AG08396 (cell line): ENCODE data around the gene NLRP12.
"Not testable (repeated sequence)": the region's sequence is repeated elsewhere in the genome, so short reads cannot be mapped to it uniquely, and the experiment has no call there.

Experiments used
- DNase-seq: peaks from one replicate; pipeline ENCODE4 v3.0.0; 2012; ENCODE audit warnings: low spot score, mixed read lengths

The NLRP12 gene, protein sequence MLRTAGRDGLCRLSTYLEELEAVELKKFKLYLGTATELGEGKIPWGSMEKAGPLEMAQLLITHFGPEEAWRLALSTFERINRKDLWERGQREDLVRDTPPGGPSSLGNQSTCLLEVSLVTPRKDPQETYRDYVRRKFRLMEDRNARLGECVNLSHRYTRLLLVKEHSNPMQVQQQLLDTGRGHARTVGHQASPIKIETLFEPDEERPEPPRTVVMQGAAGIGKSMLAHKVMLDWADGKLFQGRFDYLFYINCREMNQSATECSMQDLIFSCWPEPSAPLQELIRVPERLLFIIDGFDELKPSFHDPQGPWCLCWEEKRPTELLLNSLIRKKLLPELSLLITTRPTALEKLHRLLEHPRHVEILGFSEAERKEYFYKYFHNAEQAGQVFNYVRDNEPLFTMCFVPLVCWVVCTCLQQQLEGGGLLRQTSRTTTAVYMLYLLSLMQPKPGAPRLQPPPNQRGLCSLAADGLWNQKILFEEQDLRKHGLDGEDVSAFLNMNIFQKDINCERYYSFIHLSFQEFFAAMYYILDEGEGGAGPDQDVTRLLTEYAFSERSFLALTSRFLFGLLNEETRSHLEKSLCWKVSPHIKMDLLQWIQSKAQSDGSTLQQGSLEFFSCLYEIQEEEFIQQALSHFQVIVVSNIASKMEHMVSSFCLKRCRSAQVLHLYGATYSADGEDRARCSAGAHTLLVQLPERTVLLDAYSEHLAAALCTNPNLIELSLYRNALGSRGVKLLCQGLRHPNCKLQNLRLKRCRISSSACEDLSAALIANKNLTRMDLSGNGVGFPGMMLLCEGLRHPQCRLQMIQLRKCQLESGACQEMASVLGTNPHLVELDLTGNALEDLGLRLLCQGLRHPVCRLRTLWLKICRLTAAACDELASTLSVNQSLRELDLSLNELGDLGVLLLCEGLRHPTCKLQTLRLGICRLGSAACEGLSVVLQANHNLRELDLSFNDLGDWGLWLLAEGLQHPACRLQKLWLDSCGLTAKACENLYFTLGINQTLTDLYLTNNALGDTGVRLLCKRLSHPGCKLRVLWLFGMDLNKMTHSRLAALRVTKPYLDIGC

GRCh38 chr19:53824134-53824611 is at the start of gene NLRP12:
TSS of gene NLRP12 (minus strand) at chr19:53824314. CDS start at chr19:53824174, 140 bp downstream.
- no peak for DNase-seq

GRCh38 chr19:53872762-53873161 is 48.6 kb upstream of the NLRP12 start:
- DNase-seq = peak; percentile 3

GRCh38 chr19:53871454-53871853 is 47.3 kb upstream of the NLRP12 start:
- DNase-seq = peak; percentile 5

- DNase-seq = peak; percentile 17
Measured at GRCh38 chr19:53870485-53870844, 46.4 kb upstream of the NLRP12 start.

DNA sequence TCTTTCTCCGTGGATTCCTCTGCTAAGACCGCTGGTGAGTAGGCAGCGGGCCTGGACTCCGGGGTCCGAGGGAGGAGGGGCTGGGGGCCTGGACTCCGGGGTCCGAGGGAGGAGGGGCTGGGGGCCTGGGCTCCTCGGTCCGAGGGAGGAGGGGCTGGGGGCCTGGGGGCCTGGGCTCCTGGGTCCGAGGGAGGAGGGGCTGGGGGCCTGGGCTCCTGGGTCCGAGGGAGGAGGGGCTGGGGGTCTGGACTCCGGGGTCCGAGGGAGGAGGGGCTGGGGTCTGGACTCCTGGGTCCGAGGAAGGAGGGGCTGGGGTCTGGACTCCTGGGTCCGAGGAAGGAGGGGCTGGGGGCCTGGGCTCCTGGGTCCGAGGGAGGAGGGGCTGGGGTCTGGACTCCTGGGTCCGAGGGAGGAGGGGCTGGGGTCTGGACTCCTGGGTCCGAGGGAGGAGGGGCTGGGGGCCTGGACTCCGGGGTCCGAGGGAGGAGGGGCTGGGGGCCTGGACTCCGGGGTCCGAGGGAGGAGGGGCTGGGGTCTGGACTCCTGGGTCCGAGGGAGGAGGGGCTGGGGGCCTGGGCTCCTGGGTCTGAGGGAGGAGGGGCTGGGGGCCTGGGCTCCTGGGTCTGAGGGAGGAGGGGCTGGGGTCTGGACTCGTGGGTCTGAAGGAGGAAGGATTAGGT is 45.8 kb upstream of the NLRP12 start:
- DNase-seq = not testable (repeated sequence)

GRCh38 chr19:53868892-53869804 is 45.0 kb upstream of the NLRP12 start:
- peak; percentile 91 for DNase-seq

DNA sequence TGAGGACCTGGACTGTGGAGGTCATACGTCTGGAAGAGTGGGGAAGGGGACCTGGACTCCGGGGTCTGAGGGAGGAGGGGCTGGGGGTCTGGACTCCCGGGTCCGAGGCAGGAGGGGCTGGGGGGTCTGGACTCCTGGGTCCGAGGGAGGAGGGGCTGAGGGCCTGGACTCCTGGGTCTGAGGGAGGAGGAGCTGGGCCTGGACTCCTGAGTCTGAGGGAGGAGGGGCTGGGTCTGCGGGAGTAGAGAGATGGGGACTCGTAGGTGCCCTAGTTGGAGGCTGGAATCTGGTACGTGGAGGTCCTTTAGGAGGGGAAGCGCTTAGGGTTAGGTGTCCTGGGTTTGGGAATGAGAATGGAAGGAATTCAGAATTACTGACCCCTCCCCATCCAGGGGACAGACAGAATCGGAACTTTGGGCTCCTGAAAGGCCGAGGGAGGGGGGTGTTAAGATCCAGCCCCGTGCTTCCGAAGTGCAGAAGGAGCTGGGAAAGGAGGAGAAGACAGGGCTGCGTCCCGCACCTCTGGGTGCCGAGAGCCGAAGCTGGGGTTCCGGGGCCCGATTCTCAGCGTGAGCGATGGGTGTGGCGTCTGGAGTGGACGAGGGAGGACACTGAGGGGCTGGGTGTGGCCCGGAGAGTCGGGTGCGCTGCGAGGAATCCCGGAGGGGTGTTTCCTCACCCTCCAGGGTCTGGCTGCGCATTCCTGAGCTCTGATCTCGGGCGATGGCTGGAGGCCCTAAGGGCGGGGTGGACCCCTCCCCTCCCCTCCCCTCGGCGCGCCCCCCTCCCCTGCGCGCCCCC is 44.2 kb upstream of the NLRP12 start:
- peak; percentile 84 for DNase-seq

DNA sequence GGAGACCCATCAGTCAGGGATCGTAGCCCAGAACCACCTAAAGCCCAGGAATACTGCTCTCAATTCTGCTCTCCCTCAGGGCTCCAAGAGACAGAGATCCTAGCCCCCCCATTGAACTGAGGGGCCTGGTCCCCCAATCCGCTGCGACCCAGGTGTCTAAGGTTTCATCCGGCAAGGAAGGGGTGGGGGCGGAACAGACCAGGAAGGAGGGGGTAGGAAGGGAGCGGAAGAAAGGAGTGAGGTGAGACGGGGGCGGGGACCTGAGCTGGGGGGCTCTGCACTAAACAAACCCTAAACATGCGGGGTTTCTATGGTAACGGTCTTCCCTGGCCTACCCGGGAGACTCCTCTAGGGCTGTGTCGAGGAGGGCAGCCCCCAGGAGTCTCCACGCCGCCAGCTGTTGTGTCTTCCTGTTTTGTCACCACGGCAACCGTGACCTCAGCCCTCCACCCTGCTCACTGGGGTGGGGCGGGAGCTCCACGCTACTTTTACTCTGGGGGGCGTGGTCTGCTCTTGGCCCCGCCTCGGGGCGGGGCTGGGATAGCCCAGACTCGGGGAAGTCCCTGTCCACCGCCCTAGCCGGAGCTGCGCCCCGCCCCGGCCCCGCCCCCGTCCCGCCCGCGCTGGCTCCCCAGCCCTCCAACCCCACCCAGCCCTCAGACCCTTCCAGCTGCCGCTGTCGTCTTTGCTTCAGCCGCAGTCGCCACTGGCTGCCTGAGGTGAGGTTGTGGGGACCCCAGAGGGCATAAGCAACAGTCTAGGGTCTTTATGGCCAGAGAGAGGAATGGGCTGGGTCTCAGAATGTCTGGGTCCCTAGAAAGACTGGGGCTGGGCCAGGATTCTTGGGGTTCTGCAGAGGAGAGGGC is 43.3 kb upstream of the NLRP12 start, which contains the start of gene MYADM:
Gene MYADM, plus strand, starts transcription at position 659 of the 866 bp plus-strand sequence. CDS start 5,647 bp downstream, outside the sequence.
- DNase-seq = peak; percentile 99

GRCh38 chr19:53866865-53867224 is 42.7 kb upstream of the NLRP12 start:
- DNase-seq = peak; percentile 23

GRCh38 chr19:53865918-53866864 is 42.1 kb upstream of the NLRP12 start:
- peak; percentile 87 for DNase-seq

GRCh38 chr19:53865523-53865917 is 41.4 kb upstream of the NLRP12 start:
- DNase-seq = peak; percentile 5

GRCh38 chr19:53864308-53864836 is 40.3 kb upstream of the NLRP12 start:
- DNase-seq = no peak

DNA sequence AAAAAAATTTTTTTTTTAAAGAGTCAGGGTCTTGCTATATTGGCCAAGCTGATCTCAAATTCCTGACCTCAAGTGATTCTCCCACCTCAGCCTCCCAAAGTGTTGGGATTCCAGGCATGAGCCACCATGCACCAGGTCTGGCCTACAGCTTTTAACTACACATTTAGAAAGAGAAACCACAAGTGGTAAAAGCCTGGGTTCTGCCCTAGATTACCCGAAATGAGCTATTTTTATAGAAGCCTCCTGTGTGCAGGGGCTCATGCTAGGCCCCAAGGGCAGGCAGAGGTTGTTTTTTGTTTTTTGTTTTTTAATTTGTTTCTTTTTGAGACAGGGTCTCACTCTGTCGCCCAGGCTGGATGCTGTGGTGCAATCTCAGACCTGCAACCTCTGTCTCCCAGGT is 29.6 kb upstream of the NLRP12 start:
- DNase-seq = no peak

DNA sequence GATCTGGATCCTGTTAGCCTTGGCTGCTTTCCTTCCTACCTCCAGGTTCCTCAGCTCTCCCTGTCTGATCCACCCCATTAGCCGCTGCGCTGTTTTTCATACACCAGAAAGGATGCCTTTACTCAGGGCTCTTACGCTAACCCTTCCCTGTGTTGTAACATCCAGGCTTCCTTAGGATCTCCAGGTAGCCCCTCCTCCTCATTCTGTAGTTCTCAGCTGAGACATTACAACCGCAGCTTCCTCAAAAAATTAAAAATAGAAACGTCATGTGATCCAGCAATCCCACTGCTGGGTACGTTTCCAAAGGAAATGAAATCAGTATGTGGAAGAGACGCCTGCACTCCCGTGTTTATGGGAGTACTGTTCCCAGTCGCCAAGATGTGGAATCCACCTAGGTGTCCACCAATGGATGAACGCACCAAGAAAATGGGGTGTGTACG is 25.1 kb upstream of the NLRP12 start:
- DNase-seq = no peak

DNA sequence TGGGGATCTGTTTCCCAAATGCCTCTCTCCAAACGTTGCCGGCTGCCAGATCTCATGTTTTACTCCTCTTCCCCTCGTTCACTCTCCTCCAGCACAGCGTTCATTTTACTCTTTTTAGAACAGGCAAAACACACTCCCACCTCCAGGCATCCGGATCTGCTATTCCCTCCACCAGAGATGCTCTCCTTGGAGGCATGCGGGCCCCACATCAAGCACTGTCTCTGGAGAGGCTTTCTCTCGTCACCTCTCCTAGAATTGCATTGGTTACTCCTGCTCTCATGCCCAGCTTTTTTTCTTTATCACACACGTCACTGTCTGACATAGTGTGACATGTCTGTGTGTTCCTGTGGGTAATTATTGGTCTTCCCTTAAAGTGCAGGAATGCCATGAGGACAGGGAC is 23.4 kb upstream of the NLRP12 start:
- DNase-seq = no peak

DNA sequence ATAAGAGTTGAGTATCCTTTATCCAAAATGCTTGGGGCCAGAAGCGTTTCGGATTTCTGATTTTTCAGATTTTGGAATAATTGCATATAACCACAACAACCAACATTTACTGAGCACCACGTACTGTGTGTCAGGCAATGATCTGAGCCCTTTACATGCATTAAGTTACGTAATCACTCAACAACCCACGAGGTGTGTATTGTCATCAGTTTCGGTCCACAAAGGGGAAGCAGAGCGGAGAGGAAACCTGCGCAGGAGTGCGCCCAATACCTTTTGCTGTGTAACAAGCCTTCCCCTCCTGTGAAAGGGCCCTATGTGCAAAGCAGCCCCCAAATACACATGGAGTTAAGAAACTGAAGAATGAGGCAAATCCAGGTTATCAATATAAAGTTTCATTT is 20.7 kb upstream of the NLRP12 start:
- DNase-seq = no peak

DNA sequence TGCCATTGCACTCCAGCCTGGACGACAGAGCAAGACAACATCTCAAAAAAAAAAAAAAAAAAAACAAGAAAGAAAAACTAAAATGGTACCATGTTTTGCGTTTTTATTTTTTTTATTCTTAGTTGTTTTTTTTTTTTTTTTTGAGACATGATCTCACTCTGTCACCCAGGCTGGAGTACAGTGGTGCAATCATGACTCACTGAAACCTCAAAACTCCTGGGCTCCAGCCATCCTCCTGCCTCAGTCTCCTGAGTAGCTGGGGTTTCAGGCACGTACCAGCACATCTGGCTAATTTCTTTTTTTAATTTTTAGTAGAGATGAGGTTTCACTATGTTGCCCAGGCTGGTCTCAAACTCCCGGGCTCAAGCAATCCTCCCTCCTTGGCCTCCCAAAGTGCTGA is 16.8 kb upstream of the NLRP12 start:
- DNase-seq = not testable (repeated sequence)
